HL-60 (cell line): ENCODE results near the gene NUDT2.

Source experiments
- CTCF ChIP-seq: IDR thresholded peaks from one replicate; pipeline ENCODE4 v1.5.1; 2011; ENCODE audit warnings: low read length, control low read depth, inconsistent platforms; ENCODE audit not compliant: insufficient read depth
- GABPA ChIP-seq: IDR thresholded peaks from 2 replicates; pipeline ENCODE4 v1.6.1; 2012; ENCODE audit warnings: low read depth
- POLR2AphosphoS5 ChIP-seq: IDR thresholded peaks from 2 replicates; pipeline ENCODE4 v1.6.1; 2012; ENCODE audit warnings: low read depth

GRCh38 chr9:34326690-34327089, 2.7 kb upstream of the NUDT2 start:
- no peak for TF ChIP-seq POLR2AphosphoS5
- no peak for TF ChIP-seq CTCF
- no peak for TF ChIP-seq GABPA
